ENCODE data around the gene FLOT1. TPM values are rescaled to one million over a fixed set of nuclear protein-coding genes. Genes with fewer than 3 reads are reported as not detected.
"Not testable (repeated sequence)": the region's sequence is repeated elsewhere in the genome, so short reads cannot be mapped to it uniquely, and the experiment has no call there.

The FLOT1 gene
- total and polyA plus RNA-seq, 11 donors: 166 to 310 (median 225) TPM

DNA sequence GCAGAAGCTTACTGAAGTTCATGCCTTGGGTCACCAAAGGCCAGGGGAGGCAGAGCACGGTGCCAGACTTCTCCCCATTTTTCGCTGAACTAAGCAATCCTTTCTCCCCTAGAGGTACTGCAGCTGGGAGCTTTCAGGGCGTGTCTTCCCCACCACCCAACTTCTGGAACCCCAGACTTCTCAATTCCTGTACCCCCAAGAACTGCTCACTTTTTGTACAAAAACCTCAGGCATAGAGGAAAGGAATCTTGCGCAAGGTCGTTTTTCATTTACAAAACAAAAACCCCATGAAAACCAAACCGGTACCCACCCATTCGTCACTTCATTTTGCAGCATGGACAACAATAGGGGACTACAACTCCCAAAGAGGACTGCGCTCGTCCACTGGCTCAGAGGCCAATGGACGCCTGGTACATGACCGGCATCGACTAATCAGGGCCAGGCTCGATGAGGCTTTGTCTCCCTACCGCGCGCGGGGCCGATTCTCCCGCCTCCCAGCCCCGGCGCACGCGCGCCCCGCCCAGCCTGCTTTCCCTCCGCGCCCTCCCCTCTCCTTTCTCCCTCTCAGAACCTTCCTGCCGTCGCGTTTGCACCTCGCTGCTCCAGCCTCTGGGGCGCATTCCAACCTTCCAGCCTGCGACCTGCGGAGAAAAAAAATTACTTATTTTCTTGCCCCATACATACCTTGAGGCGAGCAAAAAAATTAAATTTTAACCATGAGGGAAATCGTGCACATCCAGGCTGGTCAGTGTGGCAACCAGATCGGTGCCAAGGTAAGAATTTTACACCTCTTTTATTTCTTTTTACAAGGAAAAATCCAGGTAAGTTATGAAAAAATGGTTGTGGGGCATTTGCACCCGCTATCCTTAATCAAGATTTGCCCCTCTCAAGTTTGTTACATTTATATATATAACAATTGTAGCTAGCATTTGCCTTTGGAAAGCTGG lies 22.4 kb downstream of the FLOT1 start, which contains the start of gene TUBB:
Gene TUBB, plus strand, starts transcription at position 562 of the 947 bp plus-strand sequence. Its CDS starts 155 bp downstream, at position 717.
- TF ChIP-seq POLR2A (IDR thresholded peaks at IDR 0.05): peak in 1 of 2 donors; percentile 78
- TF ChIP-seq, protein P1, sequence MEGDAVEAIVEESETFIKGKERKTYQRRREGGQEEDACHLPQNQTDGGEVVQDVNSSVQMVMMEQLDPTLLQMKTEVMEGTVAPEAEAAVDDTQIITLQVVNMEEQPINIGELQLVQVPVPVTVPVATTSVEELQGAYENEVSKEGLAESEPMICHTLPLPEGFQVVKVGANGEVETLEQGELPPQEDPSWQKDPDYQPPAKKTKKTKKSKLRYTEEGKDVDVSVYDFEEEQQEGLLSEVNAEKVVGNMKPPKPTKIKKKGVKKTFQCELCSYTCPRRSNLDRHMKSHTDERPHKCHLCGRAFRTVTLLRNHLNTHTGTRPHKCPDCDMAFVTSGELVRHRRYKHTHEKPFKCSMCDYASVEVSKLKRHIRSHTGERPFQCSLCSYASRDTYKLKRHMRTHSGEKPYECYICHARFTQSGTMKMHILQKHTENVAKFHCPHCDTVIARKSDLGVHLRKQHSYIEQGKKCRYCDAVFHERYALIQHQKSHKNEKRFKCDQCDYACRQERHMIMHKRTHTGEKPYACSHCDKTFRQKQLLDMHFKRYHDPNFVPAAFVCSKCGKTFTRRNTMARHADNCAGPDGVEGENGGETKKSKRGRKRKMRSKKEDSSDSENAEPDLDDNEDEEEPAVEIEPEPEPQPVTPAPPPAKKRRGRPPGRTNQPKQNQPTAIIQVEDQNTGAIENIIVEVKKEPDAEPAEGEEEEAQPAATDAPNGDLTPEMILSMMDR (IDR thresholded peaks at IDR 0.05): peak in 2 of 12 donors; percentile 2 to 5
- Histone ChIP-seq H3K27ac (peak within 1 kb of the TSS; percentile 88 to 99 (median 96)), H3K36me3 (peaks cover 0 to 36% (median 25%) of the 10 kb centered on the region in 9 donors), H3K27me3 (no peaks in the 10 kb centered on the region), H3K9me3 (no peaks in the 10 kb centered on the region), H3K4me1 (peaks cover 0 to 68% (median 42%) of the 10 kb centered on the region in 12 donors), H3K4me3 (peak within 1 kb of the TSS; percentile 51 to 94 (median 82))
- intact Hi-C loops (cut with DNase I): loop anchor here in 9 of 10 donors (1.0 to 10.0 kb wide), 14 partner anchors 23 to 365 kb away; partner anchors contain the start of genes MRPS18B (in 6 of the 9), PPP1R10 (in 6 of the 9), PPP1R18 (in 3 of the 9) and GNL1 (in 2 of the 9)
- WGBS, 4 donors: 0 to 1% (median 0%) methylated on average over 38 of the region's 38 CpGs
- ATAC-seq (peak; percentile 63 to 84 (median 79)), DNase-seq (peak; percentile 97 to 98 (median 98))

DNA sequence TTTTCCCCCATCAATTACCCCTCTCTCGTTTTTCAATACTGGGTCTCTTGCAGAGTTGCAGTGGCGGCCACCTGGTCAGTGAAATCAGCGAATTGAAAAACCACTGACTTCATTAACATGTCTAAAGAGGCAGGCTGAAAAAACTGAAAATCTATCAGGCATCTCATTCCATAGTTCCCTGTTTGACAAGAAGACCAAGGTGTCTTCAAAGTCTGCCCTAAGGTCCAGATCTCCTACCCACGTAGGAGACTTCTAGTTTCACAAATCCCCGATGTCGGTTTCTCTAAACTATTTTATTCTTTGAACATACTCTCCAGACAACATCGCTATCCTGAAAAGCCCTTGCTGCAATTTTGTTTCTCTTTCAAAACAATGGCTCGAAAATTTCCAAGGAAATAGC lies 23.1 kb downstream of the FLOT1 start:
- no peak for TF ChIP-seq POLR2A (IDR thresholded peaks at IDR 0.05)
- TF ChIP-seq, protein P1 (IDR thresholded peaks at IDR 0.05): no peak
- no peak for DNase-seq
- Histone ChIP-seq H3K4me1 (peaks cover 0 to 61% (median 41%) of the 10 kb centered on the region in 12 donors), H3K9me3 (no peaks in the 10 kb centered on the region), H3K27ac (peak overlapping the region; percentile 48 to 99 (median 95)), H3K4me3 (peak overlapping the region; percentile 25 to 94 (median 82)), H3K36me3 (peaks cover 0 to 34% (median 24%) of the 10 kb centered on the region in 9 donors), H3K27me3 (no peaks in the 10 kb centered on the region)
- ATAC-seq: no peak
- WGBS, 4 donors: 21 to 26% (median 24%) methylated on average over 8 of the region's 8 CpGs
- intact Hi-C loops (cut with DNase I): loop anchor here in 1 of 10 donors (2.0 kb wide), 1 partner anchor 29 kb away; the partner anchor contains the start of gene NRM

DNA sequence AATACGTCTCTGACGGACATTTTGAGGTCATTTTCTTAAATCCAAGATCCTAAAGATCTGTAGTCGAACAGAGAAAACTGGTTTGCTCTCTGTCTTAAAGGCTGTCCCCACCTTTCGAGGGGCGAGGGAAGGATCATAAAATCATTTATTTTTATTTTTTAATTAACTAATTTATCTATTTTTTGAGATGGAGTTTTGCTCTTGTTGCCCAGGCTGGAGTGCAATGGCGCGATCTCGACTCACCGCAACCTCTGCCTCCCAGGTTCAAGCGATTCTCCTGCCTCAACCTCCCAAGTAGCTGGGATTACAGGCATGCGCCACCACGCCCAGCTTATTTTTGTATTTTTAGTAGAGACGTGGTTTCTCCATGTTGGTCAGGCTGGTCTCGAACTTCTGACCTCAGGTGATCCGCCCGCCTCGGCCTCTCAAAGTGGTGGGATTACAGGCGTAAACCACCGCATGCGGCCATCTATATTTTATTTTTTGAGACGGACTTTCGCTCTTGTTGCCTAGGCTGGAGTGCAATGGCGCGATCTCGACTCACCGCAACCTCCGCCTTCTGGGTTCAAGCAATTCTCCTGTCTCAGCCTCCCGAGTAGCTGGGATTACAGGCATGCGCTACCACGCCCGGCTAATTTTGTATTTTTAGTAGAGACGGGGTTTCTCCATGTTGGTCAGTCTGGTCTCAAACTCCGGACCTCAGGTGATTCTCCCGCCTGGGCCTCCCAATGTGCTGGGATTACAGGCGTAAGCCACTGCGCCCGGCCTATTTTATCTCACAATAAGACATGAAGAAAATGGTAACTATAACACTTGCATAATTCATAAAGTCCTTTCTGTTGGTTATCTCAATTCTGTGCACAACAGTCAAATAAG lies 24.4 kb downstream of the FLOT1 start:
- Histone ChIP-seq H3K27ac (peak overlapping the region; percentile 80 to 97 (median 91)), H3K4me1 (peaks cover 0 to 48% (median 34%) of the 10 kb centered on the region in 12 donors), H3K36me3 (peaks cover 0 to 34% (median 24%) of the 10 kb centered on the region in 9 donors), H3K4me3 (peak overlapping the region; percentile 3 to 93 (median 73))
- ATAC-seq, H3K27me3 ChIP-seq, H3K9me3 ChIP-seq, DNase-seq: not testable (repeated sequence)
- intact Hi-C loops (cut with DNase I): loop anchor here in 4 of 10 donors (1.0 to 2.0 kb wide), 3 partner anchors 27 to 103 kb away; partner anchors contain the start of gene NRM (in 1 of the 4)
- 75 to 83% (median 77%) methylated on average over 37 of the region's 37 CpGs for WGBS, 4 donors
- TF ChIP-seq, protein P1 (IDR thresholded peaks at IDR 0.05): peak in 1 of 12 donors; percentile 0
